Type B pancreatic cell (in vitro differentiated cells): ENCODE data around the gene MEP1A. TPM values are rescaled to one million over a fixed set of nuclear protein-coding genes. Genes with fewer than 3 reads are reported as not detected.
A peak's percentile ranks its signal among the peaks of the same experiment; 100 is the strongest.
"Not testable (repeated sequence)": the region's sequence is repeated elsewhere in the genome, so short reads cannot be mapped to it uniquely, and the experiment has no call there.

Experiments used
- DNase-seq: peaks from one replicate; pipeline ENCODE4 v3.0.0; 2021; ENCODE audit warnings: mixed read lengths; ENCODE audit not compliant: unreplicated experiment; ENCODE audit errors: extremely low spot score
- H3K27ac Mint-ChIP-seq: 2 replicates; pipeline ENCODE4 v1.8.0; 2021; ENCODE audit warnings: mild to moderate bottlenecking, mixed read lengths
- H3K27me3 Mint-ChIP-seq: 2 replicates; pipeline ENCODE4 v1.8.0; 2021; ENCODE audit warnings: mixed read lengths
- H3K36me3 Mint-ChIP-seq: 2 replicates; pipeline ENCODE4 v1.8.0; 2021; ENCODE audit warnings: mixed read lengths
- H3K4me1 Mint-ChIP-seq: one replicate; pipeline ENCODE4 v1.8.0; 2021; ENCODE audit warnings: mixed read lengths; ENCODE audit not compliant: unreplicated experiment
- H3K4me3 Mint-ChIP-seq: 2 replicates; pipeline ENCODE4 v1.8.0; 2021; ENCODE audit warnings: mild to moderate bottlenecking, mixed read lengths
- H3K9me3 Mint-ChIP-seq: 2 replicates; pipeline ENCODE4 v1.8.0; 2021; ENCODE audit warnings: mixed read lengths
- long read RNA-seq: library from polyadenylated mRNA; unstranded; transcript quantifications from one replicate; pipeline ENCODE4 v2.0.0, GENCODE V29; 2020
- total RNA-seq: library from RNA; stranded (reverse); gene quantifications from 2 replicates; pipeline ENCODE4 v1.2.1, GENCODE V29; 2021; ENCODE audit warnings: low replicate concordance
- TF ChIP-seq, protein P1 (sequence below): fragments of 200-600 bp; sonication (generic); conservative IDR thresholded peaks from 2 replicates; pipeline ENCODE4 v1.5.0; 2021; ENCODE audit warnings: antibody characterized with exemption, mild to moderate bottlenecking

MEP1A gene, protein sequence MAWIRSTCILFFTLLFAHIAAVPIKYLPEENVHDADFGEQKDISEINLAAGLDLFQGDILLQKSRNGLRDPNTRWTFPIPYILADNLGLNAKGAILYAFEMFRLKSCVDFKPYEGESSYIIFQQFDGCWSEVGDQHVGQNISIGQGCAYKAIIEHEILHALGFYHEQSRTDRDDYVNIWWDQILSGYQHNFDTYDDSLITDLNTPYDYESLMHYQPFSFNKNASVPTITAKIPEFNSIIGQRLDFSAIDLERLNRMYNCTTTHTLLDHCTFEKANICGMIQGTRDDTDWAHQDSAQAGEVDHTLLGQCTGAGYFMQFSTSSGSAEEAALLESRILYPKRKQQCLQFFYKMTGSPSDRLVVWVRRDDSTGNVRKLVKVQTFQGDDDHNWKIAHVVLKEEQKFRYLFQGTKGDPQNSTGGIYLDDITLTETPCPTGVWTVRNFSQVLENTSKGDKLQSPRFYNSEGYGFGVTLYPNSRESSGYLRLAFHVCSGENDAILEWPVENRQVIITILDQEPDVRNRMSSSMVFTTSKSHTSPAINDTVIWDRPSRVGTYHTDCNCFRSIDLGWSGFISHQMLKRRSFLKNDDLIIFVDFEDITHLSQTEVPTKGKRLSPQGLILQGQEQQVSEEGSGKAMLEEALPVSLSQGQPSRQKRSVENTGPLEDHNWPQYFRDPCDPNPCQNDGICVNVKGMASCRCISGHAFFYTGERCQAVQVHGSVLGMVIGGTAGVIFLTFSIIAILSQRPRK
- 3.6 and 22.4 TPM in 2 replicates for total RNA-seq
- long read RNA-seq, transcript MEP1A-201 (14 exons, 2,892 nt) = major isoform, 36 of 61 reads
- long read RNA-seq, partial matches to known transcripts = 15 of 61 reads
- long read RNA-seq, other reads (novel, unspliced or antisense) = 10 of 61 reads

DNA sequence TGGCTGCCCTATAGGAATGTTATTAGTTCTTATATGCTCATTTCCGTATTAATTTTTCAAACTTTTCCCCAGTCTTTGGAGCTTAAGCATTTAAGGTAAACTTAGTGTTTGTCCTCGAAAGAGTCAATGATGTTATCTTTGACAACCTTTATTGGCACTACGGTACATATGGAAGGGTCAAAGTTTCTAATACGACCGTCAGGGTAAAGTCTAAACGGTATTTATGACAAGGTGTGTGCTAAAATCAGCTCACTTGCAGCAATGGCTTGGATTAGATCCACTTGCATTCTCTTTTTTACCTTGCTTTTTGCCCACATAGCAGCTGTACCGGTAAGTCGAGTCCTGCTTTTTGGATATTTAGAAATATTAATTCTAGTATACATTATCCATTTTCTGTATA lies at the start of gene MEP1A:
Gene MEP1A (plus strand): TSS at position 252 of the 400 bp plus-strand sequence. CDS start 10 bp downstream, at position 262.
- Mint-ChIP-seq H3K9me3 (no peaks in the 10 kb centered on the region), H3K4me1 (no peaks in the 10 kb centered on the region), H3K4me3 (peak within 1 kb of the TSS; percentile 30), H3K27me3 (no peaks in the 10 kb centered on the region), H3K27ac (no peak within 1 kb of the TSS), H3K36me3 (no peaks in the 10 kb centered on the region)
- TF ChIP-seq, protein P1, sequence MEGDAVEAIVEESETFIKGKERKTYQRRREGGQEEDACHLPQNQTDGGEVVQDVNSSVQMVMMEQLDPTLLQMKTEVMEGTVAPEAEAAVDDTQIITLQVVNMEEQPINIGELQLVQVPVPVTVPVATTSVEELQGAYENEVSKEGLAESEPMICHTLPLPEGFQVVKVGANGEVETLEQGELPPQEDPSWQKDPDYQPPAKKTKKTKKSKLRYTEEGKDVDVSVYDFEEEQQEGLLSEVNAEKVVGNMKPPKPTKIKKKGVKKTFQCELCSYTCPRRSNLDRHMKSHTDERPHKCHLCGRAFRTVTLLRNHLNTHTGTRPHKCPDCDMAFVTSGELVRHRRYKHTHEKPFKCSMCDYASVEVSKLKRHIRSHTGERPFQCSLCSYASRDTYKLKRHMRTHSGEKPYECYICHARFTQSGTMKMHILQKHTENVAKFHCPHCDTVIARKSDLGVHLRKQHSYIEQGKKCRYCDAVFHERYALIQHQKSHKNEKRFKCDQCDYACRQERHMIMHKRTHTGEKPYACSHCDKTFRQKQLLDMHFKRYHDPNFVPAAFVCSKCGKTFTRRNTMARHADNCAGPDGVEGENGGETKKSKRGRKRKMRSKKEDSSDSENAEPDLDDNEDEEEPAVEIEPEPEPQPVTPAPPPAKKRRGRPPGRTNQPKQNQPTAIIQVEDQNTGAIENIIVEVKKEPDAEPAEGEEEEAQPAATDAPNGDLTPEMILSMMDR = no peak
- DNase-seq = no peak

- H3K4me3 Mint-ChIP-seq = no peak overlapping the region
- DNase-seq = no peak
- H3K9me3 Mint-ChIP-seq = no peaks in the 10 kb centered on the region
- H3K36me3 Mint-ChIP-seq = no peaks in the 10 kb centered on the region
- TF ChIP-seq, protein P1 = no peak
- H3K27ac Mint-ChIP-seq = no peak overlapping the region
- peaks cover 18% of the 10 kb centered on the region for H3K27me3 Mint-ChIP-seq
- no peaks in the 10 kb centered on the region for H3K4me1 Mint-ChIP-seq
Measured at GRCh38 chr6:46743425-46744158, 49.6 kb upstream of the MEP1A start.

DNA sequence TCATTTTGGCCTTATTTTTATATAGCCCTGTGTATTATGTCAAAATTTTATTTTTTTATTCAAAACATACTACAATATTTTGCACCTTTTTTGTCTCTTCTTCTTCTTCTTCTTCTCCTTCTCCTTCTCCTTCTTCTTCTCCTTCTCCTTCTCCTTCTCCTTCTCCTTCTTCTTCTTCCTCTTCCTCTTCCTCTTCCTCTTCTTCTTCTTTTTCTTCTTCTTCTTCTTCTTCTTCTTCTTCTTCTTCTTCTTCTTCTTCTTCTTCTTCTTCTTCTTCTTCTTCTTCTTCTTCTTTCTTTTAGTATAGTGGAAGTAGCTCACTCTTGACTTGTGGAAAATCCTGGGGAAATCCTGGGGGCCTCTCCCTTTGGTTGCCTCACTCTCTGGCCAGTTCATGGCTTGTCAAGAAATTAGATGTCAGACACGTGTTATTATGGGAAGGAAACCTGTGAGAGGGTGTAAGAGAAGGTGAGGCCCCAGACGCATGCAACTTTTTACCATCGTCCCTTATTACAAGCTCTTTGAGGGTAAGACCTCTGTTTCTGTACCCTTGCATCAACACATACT lies 48.9 kb upstream of the MEP1A start:
- not testable (repeated sequence) for H3K4me1 Mint-ChIP-seq, H3K27ac Mint-ChIP-seq, DNase-seq, H3K36me3 Mint-ChIP-seq, H3K9me3 Mint-ChIP-seq, H3K4me3 Mint-ChIP-seq
- peaks cover 18% of the 10 kb centered on the region for H3K27me3 Mint-ChIP-seq

DNA sequence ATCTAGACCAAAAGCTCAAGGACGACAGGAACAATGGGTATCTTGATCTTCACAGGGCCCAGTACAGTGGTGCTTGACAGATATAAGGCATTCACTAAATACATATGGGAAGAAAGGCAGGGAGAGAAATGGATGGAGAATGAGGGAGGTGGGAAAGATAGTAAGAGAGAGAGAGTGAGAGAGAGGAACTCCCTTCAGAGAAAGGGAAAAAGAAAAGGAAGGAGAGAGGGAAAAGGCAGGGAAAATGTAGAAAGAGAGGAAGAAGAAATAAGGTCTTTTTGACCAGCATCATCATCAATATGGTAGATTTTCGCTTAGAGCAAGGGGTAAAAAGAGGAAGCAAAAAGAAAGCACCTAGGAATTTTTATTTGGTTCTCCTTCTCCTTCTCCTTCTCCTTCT lies 47.2 kb upstream of the MEP1A start:
- no peaks in the 10 kb centered on the region for H3K4me1 Mint-ChIP-seq
- no peak for DNase-seq
- H3K36me3 Mint-ChIP-seq = no peaks in the 10 kb centered on the region
- TF ChIP-seq, protein P1 = no peak
- peaks cover 14% of the 10 kb centered on the region for H3K27me3 Mint-ChIP-seq
- H3K9me3 Mint-ChIP-seq = no peaks in the 10 kb centered on the region
- no peak overlapping the region for H3K27ac Mint-ChIP-seq
- no peak overlapping the region for H3K4me3 Mint-ChIP-seq

DNA sequence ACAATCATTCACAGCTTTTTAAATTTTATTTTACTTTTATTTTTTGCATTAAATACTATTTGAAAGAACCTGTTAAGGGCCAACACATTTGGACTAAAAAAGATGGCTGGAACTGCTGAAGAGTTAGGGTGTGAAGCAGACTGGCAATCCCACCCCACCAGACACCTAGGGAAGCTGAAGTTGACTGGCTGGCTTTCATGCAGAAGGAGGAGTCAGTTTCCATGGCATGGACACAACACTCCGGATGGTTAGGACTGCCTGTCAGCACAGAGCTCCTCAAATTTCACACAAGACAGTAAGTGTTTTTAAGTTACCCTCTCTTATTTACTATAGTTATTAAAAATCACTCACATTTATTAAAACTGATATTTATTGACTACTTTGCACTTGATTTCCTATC lies 46.5 kb upstream of the MEP1A start, which contains the start of gene ANKRD66:
Gene ANKRD66 (plus strand): TSS at position 238 of the 400 bp plus-strand sequence. CDS start 5,016 bp downstream, outside the sequence.
- Mint-ChIP-seq H3K27ac (no peak within 1 kb of the TSS), H3K36me3 (no peaks in the 10 kb centered on the region), H3K9me3 (no peaks in the 10 kb centered on the region), H3K27me3 (peaks cover 14% of the 10 kb centered on the region), H3K4me1 (no peaks in the 10 kb centered on the region), H3K4me3 (no peak within 1 kb of the TSS)
- TF ChIP-seq, protein P1 = no peak
- no peak for DNase-seq
